Hair follicle dermal papilla cell (primary cell): ENCODE data around the gene MYO7A. TPM values are rescaled to one million over a fixed set of nuclear protein-coding genes. Genes with fewer than 3 reads are reported as not detected.

ENCODE experiments used
- total RNA-seq: library from RNA; depleted of rRNA; stranded (reverse); fragments of >200 nt; gene quantifications from 2 replicates; pipeline ENCODE4 v1.2.3, GENCODE V29; 2012

The MYO7A gene
- total RNA-seq, result under 0.01 TPM in 1 of 2 replicates, not detected in the other

DNA sequence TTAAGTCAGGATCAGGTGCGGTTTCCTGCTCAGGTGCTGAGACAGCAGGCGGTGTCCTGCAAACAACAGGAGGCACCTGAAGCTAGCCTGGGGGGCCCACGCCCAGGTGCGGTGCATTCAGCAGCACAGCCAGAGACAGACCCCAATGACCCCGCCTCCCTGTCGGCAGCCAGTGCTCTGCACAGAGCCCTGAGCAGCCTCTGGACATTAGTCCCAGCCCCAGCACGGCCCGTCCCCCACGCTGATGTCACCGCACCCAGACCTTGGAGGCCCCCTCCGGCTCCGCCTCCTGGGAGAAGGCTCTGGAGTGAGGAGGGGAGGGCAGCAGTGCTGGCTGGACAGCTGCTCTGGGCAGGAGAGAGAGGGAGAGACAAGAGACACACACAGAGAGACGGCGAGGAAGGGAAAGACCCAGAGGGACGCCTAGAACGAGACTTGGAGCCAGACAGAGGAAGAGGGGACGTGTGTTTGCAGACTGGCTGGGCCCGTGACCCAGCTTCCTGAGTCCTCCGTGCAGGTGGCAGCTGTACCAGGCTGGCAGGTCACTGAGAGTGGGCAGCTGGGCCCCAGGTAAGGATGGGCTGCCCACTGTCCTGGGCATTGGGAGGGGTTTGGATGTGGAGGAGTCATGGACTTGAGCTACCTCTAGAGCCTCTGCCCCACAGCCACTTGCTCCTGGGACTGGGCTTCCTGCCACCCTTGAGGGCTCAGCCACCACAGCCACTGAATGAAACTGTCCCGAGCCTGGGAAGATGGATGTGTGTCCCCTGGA, at the start of gene MYO7A:
MYO7A (plus strand) TSS at position 327 of the 772 bp plus-strand sequence. CDS start 2,389 bp downstream, outside the sequence.

DNA sequence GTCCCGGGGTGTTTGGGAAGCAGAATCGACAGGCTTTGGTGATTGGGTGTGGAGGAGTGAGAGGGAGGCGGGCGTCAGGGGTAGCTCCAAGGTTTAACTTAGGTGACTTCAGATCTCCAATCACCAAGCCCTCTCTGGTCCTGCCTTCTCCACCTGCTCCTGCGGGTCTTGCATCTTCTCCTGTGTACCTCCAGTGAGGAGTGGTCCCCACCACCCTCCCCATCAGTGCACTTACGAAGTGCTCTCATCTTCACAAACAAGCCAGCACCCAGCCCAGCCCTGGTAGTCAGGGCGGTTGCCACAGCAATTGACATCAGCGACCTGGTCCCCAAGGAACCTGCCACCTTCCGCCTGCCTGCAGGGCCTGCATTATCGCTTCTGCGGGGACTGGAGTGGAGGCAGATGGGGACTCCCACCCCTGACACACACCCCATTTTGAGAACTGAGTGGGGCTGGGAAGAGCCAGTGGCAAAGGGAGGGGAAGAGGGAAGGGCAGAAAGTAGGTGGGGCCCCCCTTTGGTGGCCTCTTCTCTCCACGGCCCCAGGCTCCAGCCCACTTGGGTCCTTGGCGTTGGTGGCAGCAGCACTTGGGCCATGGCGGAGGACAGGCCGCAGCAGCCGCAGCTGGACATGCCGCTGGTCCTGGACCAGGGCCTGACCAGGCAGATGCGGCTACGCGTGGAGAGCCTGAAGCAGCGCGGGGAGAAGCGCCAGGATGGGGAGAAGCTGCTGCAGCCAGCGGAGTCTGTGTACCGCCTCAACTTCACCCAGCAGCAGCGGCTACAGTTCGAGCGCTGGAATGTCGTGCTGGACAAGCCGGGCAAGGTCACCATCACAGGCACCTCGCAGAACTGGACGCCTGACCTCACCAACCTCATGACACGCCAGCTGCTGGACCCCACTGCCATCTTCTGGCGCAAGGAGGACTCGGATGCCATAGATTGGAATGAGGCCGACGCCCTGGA, 25.5 kb upstream of the MYO7A start, which contains the start of gene OMP:
OMP (plus strand) TSS at position 595 of the 965 bp plus-strand sequence; CDS start at position 595, 0 bp downstream.

Other genes with a start within 250 kb of the MYO7A start
- gene B3GNT6, start 93.8 kb upstream of the MYO7A start, total RNA-seq, result not detected in 2 replicates
- gene CAPN5, start 61.3 kb upstream of the MYO7A start, total RNA-seq, result 19.1 and 19.5 TPM in 2 replicates
- gene OMP, start 25.4 kb upstream of the MYO7A start, total RNA-seq, result 0.85 TPM in 1 of 2 replicates, not detected in the other
- gene GDPD4, start 173.4 kb downstream of the MYO7A start, total RNA-seq, result not detected in 2 replicates